Neuronal stem cell (in vitro differentiated cells): ENCODE results near the gene HEPACAM.

Source experiments
- DNase-seq: peaks from one replicate; pipeline ENCODE4 v3.0.0-alpha.2; 2013; ENCODE audit warnings: low spot score
- H2AFZ ChIP-seq: one replicate; pipeline ENCODE4 v1.6.1; 2013; ENCODE audit warnings: mild to moderate bottlenecking, low read length, inconsistent platforms
- H2AK5ac ChIP-seq: 2 replicates; pipeline ENCODE4 v1.6.1; 2013; ENCODE audit warnings: low read depth, mild to moderate bottlenecking, inconsistent platforms, low read length, moderate library complexity, mixed read lengths
- H2BK120ac ChIP-seq: 2 replicates; pipeline ENCODE4 v1.6.1; 2013; ENCODE audit warnings: low read depth, mild to moderate bottlenecking, inconsistent platforms, low read length, moderate library complexity, mixed read lengths
- H2BK12ac ChIP-seq: one replicate; pipeline ENCODE4 v1.6.1; 2013; ENCODE audit warnings: low read length, inconsistent platforms
- H2BK15ac ChIP-seq: 2 replicates; pipeline ENCODE4 v1.6.1; 2013; ENCODE audit warnings: mild to moderate bottlenecking, low read length, inconsistent platforms, mixed read lengths
- H2BK5ac ChIP-seq: one replicate; pipeline ENCODE4 v1.6.1; 2013; ENCODE audit warnings: inconsistent platforms, mild to moderate bottlenecking, low read length, moderate library complexity
- H3K14ac ChIP-seq: one replicate; pipeline ENCODE4 v1.6.1; 2013; ENCODE audit warnings: low read length, inconsistent platforms
- H3K18ac ChIP-seq: 2 replicates; pipeline ENCODE4 v1.6.1; 2013; ENCODE audit warnings: low read length, inconsistent platforms
- H3K23ac ChIP-seq: 2 replicates; pipeline ENCODE4 v1.6.1; 2013; ENCODE audit warnings: low read depth, mild to moderate bottlenecking, mixed read lengths, low read length, inconsistent platforms; ENCODE audit not compliant: poor library complexity
- H3K27ac ChIP-seq: replicated peaks from 3 replicates; pipeline ENCODE4 v1.5.1; 2013; ENCODE audit warnings: low read length, inconsistent platforms
- H3K27me3 ChIP-seq, 3 experiments: 2 replicates each; pipeline ENCODE4 v1.6.1; 2013; ENCODE audit warnings: low read length in 3 of 3, mild to moderate bottlenecking in 2 of 3, inconsistent platforms in 1 of 3, low read depth in 1 of 3, mixed read lengths in 1 of 3, moderate library complexity in 1 of 3; ENCODE audit not compliant: control insufficient read depth in 3 of 3, insufficient read depth in 3 of 3
- H3K36me3 ChIP-seq, 2 donors: replicated peaks in 1 of 2; 2 replicates each; pipeline ENCODE4 v1.6.1; 2013; ENCODE audit warnings: low read length in 2 of 2; ENCODE audit not compliant: control insufficient read depth in 2 of 2, insufficient read depth in 2 of 2
- H3K4ac ChIP-seq: 2 replicates; pipeline ENCODE4 v1.6.1; 2013; ENCODE audit warnings: inconsistent platforms, mild to moderate bottlenecking, low read length, moderate library complexity
- H3K4me1 ChIP-seq, 2 donors: 1 replicate in 1 of 2; 2 replicates in 1 of 2; pipeline ENCODE4 v1.6.1; 2013; ENCODE audit warnings: low read length in 2 of 2, low read depth in 1 of 2; ENCODE audit not compliant: control insufficient read depth in 2 of 2, insufficient read depth in 1 of 2
- H3K4me2 ChIP-seq: one replicate; pipeline ENCODE4 v1.6.1; 2013; ENCODE audit warnings: mild to moderate bottlenecking, low read length, inconsistent platforms; ENCODE audit not compliant: insufficient read depth, poor library complexity, severe bottlenecking
- H3K4me3 ChIP-seq, 2 donors: 2 replicates each; pipeline ENCODE4 v1.5.1; 2013; ENCODE audit warnings: low read length in 2 of 2, mild to moderate bottlenecking in 2 of 2, inconsistent platforms in 1 of 2, moderate library complexity in 1 of 2
- H3K79me1 ChIP-seq: one replicate; pipeline ENCODE4 v1.6.1; 2013; ENCODE audit warnings: low read depth, mild to moderate bottlenecking, inconsistent platforms, low read length, moderate library complexity
- H3K9ac ChIP-seq: one replicate; pipeline ENCODE4 v1.6.1; 2013; ENCODE audit warnings: mild to moderate bottlenecking, low read depth, low read length, inconsistent platforms; ENCODE audit not compliant: poor library complexity
- H3K9me3 ChIP-seq, 2 donors: replicated peaks in 1 of 2; 2 replicates each; pipeline versions ENCODE3 to v1.6.1; 2013; ENCODE audit warnings: low read length in 2 of 2, mild to moderate bottlenecking in 2 of 2, inconsistent platforms in 1 of 2, low read depth in 1 of 2, mixed read lengths in 1 of 2, moderate library complexity in 1 of 2; ENCODE audit not compliant: control insufficient read depth in 2 of 2, insufficient read depth in 1 of 2
- H4K8ac ChIP-seq: one replicate; pipeline ENCODE4 v1.6.1; 2013; ENCODE audit warnings: low read depth, mild to moderate bottlenecking, inconsistent platforms, low read length, moderate library complexity
- H4K91ac ChIP-seq: one replicate; pipeline ENCODE4 v1.6.1; 2013; ENCODE audit warnings: low read length, low read depth, mild to moderate bottlenecking, inconsistent platforms; ENCODE audit not compliant: poor library complexity
- WGBS, 2 donors: extraction: QIAGEN DNeasy Blood & Tissue Kit; methylation state at CpG; one replicate each; pipeline ENCODE4 v1.1.7; 2013; ENCODE audit warnings: missing lambda C conversion rate in 2 of 2, mixed read lengths in 1 of 2; ENCODE audit not compliant: insufficient read length in 2 of 2, insufficient replicate concordance in 1 of 2; ENCODE audit errors: extremely low coverage in 2 of 2; 5-methylcytosine and 5-hydroxymethylcytosine counted together

HEPACAM gene

DNA sequence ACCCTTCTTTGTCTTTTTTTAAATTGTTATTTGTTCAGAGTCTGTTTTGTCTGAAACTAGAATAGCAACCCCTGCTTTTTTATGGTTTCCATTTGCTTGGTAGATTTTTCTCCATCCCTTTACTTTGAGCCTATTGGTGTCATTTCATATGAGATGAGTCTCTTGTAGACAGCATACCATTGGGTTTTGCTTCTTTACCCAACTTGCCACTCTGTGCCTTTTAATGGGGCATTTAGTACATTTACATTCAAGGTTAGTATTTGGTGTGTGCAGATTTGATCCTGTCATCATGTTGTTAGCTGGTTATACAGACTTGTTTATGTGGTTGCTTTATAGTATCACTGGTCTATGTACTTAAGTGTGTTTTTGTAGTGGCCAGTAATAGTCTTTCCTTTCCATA lies 46.2 kb upstream of the HEPACAM start:
- H3K4me2 ChIP-seq, result no peak overlapping the region
- no peak overlapping the region for H2BK120ac ChIP-seq
- H2BK12ac ChIP-seq, result no peak overlapping the region
- peaks cover 0 to 23% of the 10 kb centered on the region in 2 donors for H3K9me3 ChIP-seq
- no peak overlapping the region for H3K4me3 ChIP-seq
- H4K8ac ChIP-seq, result no peak overlapping the region
- H3K23ac ChIP-seq, result no peak overlapping the region
- peaks cover 4% of the 10 kb centered on the region for H3K79me1 ChIP-seq
- H3K14ac ChIP-seq, result no peak overlapping the region
- H3K4me1 ChIP-seq, result peaks cover 0 to 1% of the 10 kb centered on the region in 2 donors
- no peak overlapping the region for H3K4ac ChIP-seq
- no peak overlapping the region for H4K91ac ChIP-seq
- no peak overlapping the region for H2BK15ac ChIP-seq
- no peak overlapping the region for H2BK5ac ChIP-seq
- no peak overlapping the region for H3K18ac ChIP-seq
- peaks cover 0 to 7% of the 10 kb centered on the region in 2 donors for H3K36me3 ChIP-seq
- H2AK5ac ChIP-seq, result no peak overlapping the region
- H3K9ac ChIP-seq, result no peak overlapping the region
- no peak overlapping the region for H3K27ac ChIP-seq
- no peaks in the 10 kb centered on the region for H3K27me3 ChIP-seq
- no peak for DNase-seq
- no peak overlapping the region for H2AFZ ChIP-seq

DNA sequence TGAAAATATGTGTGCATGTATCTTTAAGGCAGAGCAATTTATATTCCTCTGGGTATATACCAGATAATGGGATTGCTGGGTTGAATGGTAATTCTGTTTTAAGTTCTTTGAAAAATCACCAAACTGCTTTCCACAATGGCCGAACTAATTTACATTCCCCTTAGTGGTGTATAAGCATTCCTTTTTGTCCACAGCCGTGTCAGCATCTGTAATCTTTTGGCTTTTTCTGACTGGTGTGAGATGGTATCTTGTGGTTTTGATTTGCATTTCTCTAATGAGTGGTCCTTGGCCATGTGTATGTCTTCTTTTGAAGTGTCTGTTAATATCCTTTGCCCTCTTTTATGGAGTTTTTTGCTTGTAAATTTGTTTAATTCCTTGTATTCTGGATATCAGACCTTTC lies 42.5 kb upstream of the HEPACAM start:
- Histone ChIP-seq H2BK12ac (no peak overlapping the region), H3K9ac (no peak overlapping the region)
- WGBS, 2 donors, result no CpG with 5 or more reads among the region's 2 CpGs

DNA sequence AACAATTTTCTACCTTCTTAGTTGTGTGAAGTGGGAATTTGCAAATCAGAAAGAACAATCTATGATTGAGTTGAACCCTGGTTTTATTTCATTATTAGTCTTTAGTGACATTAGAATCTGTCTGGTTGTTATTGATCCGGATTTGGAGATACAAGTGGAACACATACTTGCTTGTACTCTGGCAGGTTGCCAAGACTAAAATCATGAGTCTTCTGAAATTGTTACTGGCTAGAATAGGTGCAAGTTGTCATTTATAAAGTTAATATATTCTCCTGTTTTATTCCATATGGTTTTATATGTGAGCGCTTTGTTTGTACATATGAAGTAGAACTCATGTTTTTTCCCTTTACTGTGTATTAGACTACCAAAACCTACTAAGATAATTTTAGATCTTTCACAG lies 41.2 kb upstream of the HEPACAM start:
- H2BK120ac ChIP-seq, result no peak overlapping the region
- no CpG with 5 or more reads among the region's 2 CpGs for WGBS, 2 donors
- no peak overlapping the region for H3K4me2 ChIP-seq
- DNase-seq, result no peak
- H3K36me3 ChIP-seq, result peaks cover 0 to 3% of the 10 kb centered on the region in 2 donors
- H3K9ac ChIP-seq, result no peak overlapping the region
- no peak overlapping the region for H3K23ac ChIP-seq
- no peak overlapping the region for H3K4ac ChIP-seq
- no peak overlapping the region for H2BK12ac ChIP-seq
- no peaks in the 10 kb centered on the region for H3K79me1 ChIP-seq
- H2BK15ac ChIP-seq, result no peak overlapping the region
- H3K27me3 ChIP-seq, result no peaks in the 10 kb centered on the region
- no peak overlapping the region for H2AK5ac ChIP-seq
- H3K18ac ChIP-seq, result no peak overlapping the region
- H3K4me1 ChIP-seq, result no peaks in the 10 kb centered on the region
- H3K14ac ChIP-seq, result no peak overlapping the region
- no peak overlapping the region for H2AFZ ChIP-seq
- no peak overlapping the region for H4K91ac ChIP-seq
- no peak overlapping the region for H3K27ac ChIP-seq
- no peak overlapping the region for H3K4me3 ChIP-seq
- H2BK5ac ChIP-seq, result no peak overlapping the region
- no peak overlapping the region for H4K8ac ChIP-seq
- peaks cover 0 to 23% of the 10 kb centered on the region in 2 donors for H3K9me3 ChIP-seq

More for the DNA sequence above, 42.5 kb upstream of the HEPACAM start:
- Histone ChIP-seq H3K9me3 (peaks cover 0 to 23% of the 10 kb centered on the region in 2 donors), H3K18ac (no peak overlapping the region), H3K36me3 (peaks cover 0 to 3% of the 10 kb centered on the region in 2 donors), H2BK5ac (no peak overlapping the region), H2BK15ac (no peak overlapping the region), H2AFZ (no peak overlapping the region), H3K79me1 (no peaks in the 10 kb centered on the region), H3K27ac (no peak overlapping the region), H2AK5ac (no peak overlapping the region), H3K4me1 (no peaks in the 10 kb centered on the region), H3K14ac (no peak overlapping the region), H3K23ac (no peak overlapping the region), H2BK120ac (no peak overlapping the region), H4K91ac (no peak overlapping the region), H3K4ac (no peak overlapping the region), H3K4me2 (no peak overlapping the region), H3K4me3 (no peak overlapping the region), H4K8ac (no peak overlapping the region), H3K27me3 (no peaks in the 10 kb centered on the region)
- no peak for DNase-seq

DNA sequence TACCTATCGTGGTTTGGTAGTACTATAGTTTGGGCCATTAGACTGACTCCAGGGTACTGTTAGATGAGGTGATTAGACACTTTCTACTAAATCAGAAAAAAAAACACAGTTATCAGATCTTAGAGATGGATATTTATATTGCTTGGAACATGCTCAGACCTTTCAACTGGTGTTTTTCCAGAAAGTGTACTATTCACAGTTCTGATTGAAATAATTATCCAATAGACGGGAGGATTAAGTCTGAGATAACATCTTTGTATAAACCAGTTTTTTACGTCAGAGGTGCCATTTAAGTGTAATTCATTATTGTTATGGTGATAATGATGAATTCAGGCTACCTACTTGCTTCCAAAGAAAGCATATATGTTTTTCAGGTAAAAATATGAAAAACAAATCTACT lies 40.7 kb upstream of the HEPACAM start:
- Histone ChIP-seq H2BK12ac (no peak overlapping the region), H3K4me3 (no peak overlapping the region), H3K4me2 (no peak overlapping the region), H3K9me3 (peaks cover 0 to 20% of the 10 kb centered on the region in 2 donors), H3K4ac (no peak overlapping the region), H2BK5ac (no peak overlapping the region), H3K36me3 (peaks cover 0 to 3% of the 10 kb centered on the region in 2 donors), H3K14ac (no peak overlapping the region), H3K4me1 (no peaks in the 10 kb centered on the region), H3K27ac (no peak overlapping the region), H3K23ac (no peak overlapping the region), H3K18ac (no peak overlapping the region), H4K91ac (no peak overlapping the region), H2BK120ac (no peak overlapping the region), H3K27me3 (no peaks in the 10 kb centered on the region), H4K8ac (no peak overlapping the region), H2AK5ac (no peak overlapping the region), H2AFZ (no peak overlapping the region), H2BK15ac (no peak overlapping the region), H3K79me1 (no peaks in the 10 kb centered on the region), H3K9ac (no peak overlapping the region)
- WGBS, 2 donors, result no CpG with 5 or more reads among the region's 3 CpGs
- no peak for DNase-seq
